Neural progenitor cell (in vitro differentiated cells): ENCODE data around the gene PUDP. TPM values are rescaled to one million over a fixed set of nuclear protein-coding genes. Genes with fewer than 3 reads are reported as not detected.

ENCODE experiments used
- DNase-seq: peaks from one replicate; pipeline ENCODE4 v3.0.0-alpha.2; 2016; ENCODE audit warnings: low spot score
- H2AFZ ChIP-seq: fragments of 200-600 bp; sonication (generic); replicated peaks from 2 replicates; pipeline ENCODE4 v1.6.1; 2016; ENCODE audit warnings: antibody characterized with exemption
- H3F3A ChIP-seq: fragments of 200-600 bp; sonication (generic); 2 replicates; pipeline ENCODE4 v1.6.1; 2016; ENCODE audit warnings: antibody characterized with exemption, low read depth
- H3K27ac ChIP-seq: fragments of 200-600 bp; sonication (generic); 2 replicates; pipeline ENCODE4 v1.5.1; 2016; ENCODE audit warnings: mild to moderate bottlenecking
- H3K27me3 ChIP-seq: fragments of 200-600 bp; sonication (generic); 2 replicates; pipeline ENCODE4 v1.6.1; 2016; ENCODE audit warnings: mild to moderate bottlenecking, moderate library complexity
- H3K36me3 ChIP-seq: fragments of 200-600 bp; sonication (generic); 2 replicates; pipeline ENCODE4 v1.5.1; 2016
- H3K4me1 ChIP-seq: fragments of 200-600 bp; sonication (generic); 2 replicates; pipeline ENCODE4 v1.6.1; 2016; ENCODE audit warnings: mixed run types
- H3K4me2 ChIP-seq: fragments of 200-600 bp; sonication (generic); 2 replicates; pipeline ENCODE4 v1.6.1; 2016
- H3K4me3 ChIP-seq: fragments of 200-600 bp; sonication (generic); 2 replicates; pipeline ENCODE4 v1.5.1; 2016
- H3K79me2 ChIP-seq: fragments of 200-600 bp; sonication (generic); 2 replicates; pipeline ENCODE4 v1.6.1; 2016; ENCODE audit warnings: low read depth
- H3K9ac ChIP-seq: fragments of 200-600 bp; sonication (generic); 2 replicates; pipeline ENCODE4 v1.6.1; 2016
- H3K9me3 ChIP-seq: fragments of 200-600 bp; sonication (generic); 2 replicates; pipeline ENCODE4 v1.5.1; 2016; ENCODE audit warnings: low read depth
- H4K20me1 ChIP-seq: fragments of 200-600 bp; sonication (generic); 2 replicates; pipeline ENCODE4 v1.6.1; 2016; ENCODE audit warnings: low read depth
- H3K27ac Mint-ChIP-seq: 3 replicates; pipeline ENCODE4 v1.8.0; 2021; ENCODE audit warnings: mixed read lengths
- H3K27me3 Mint-ChIP-seq: 2 replicates; pipeline ENCODE4 v1.8.0; 2022; ENCODE audit warnings: low read depth, mild to moderate bottlenecking, inconsistent platforms, moderate library complexity, mixed read lengths; ENCODE audit not compliant: insufficient read depth
- H3K36me3 Mint-ChIP-seq: 3 replicates; pipeline ENCODE4 v1.8.0; 2021; ENCODE audit warnings: mixed read lengths
- H3K4me1 Mint-ChIP-seq: 3 replicates; pipeline ENCODE4 v1.8.0; 2021; ENCODE audit warnings: mixed read lengths
- H3K4me3 Mint-ChIP-seq: 3 replicates; pipeline ENCODE4 v1.8.0; 2021; ENCODE audit warnings: mild to moderate bottlenecking, moderate library complexity, mixed read lengths
- H3K9me3 Mint-ChIP-seq: 3 replicates; pipeline ENCODE4 v1.8.0; 2020; ENCODE audit warnings: mixed read lengths
- EZH2 ChIP-seq: fragments of 200-600 bp; sonication (generic); IDR thresholded peaks from 2 replicates; pipeline ENCODE4 v1.6.1; 2017; ENCODE audit warnings: antibody characterized with exemption, mild to moderate bottlenecking, moderate library complexity
- EZH2phosphoT487 ChIP-seq: fragments of 200-600 bp; sonication (generic); IDR thresholded peaks from 2 replicates; pipeline ENCODE4 v1.6.1; 2017; ENCODE audit warnings: antibody characterized with exemption
- total RNA-seq: library from RNA; depleted of rRNA; stranded (reverse); fragments of >200 nt; gene quantifications from 2 replicates; pipeline ENCODE4 v1.2.3, GENCODE V29; 2015; ENCODE audit warnings: low replicate concordance
- TF ChIP-seq, protein P1 (sequence below): fragments of 200-600 bp; sonication (generic); IDR thresholded peaks from 2 replicates; pipeline ENCODE4 v1.5.1; 2017; ENCODE audit warnings: antibody characterized with exemption, mild to moderate bottlenecking

PUDP gene
- total RNA-seq, 1 donor from 2014 or later = 29.1 TPM

DNA sequence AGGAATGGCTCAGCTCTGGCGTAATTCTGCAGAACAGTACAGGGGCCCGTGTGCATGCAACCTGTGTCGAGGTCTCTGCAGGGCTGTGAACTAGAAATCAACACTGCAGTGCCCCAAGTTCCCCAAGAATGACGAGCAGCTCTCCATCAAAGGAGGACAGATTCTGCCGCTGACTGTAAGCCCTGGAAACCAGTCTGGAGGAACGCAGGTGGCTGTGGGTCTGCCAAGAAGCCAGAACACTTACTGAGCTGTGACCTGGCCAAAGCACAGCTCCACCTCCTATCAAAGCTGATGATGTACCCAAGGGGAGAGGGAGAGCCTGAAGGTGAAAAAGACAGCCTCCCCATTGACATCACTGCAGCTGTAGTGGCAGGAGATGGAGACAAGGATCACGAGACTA lies 80.7 kb downstream of the PUDP start:
- peaks cover 31% of the 10 kb centered on the region for H3K9me3 Mint-ChIP-seq
- no peaks in the 10 kb centered on the region for H3K27me3 ChIP-seq
- no peak overlapping the region for H3K27ac ChIP-seq
- peaks cover 2% of the 10 kb centered on the region for H3K27me3 Mint-ChIP-seq
- H3K9ac ChIP-seq = no peak overlapping the region
- no peak overlapping the region for H3K27ac Mint-ChIP-seq
- no peaks in the 10 kb centered on the region for H3K79me2 ChIP-seq
- H3K9me3 ChIP-seq = no peaks in the 10 kb centered on the region
- no peaks in the 10 kb centered on the region for H3K4me1 ChIP-seq
- no peaks in the 10 kb centered on the region for H3K36me3 ChIP-seq
- peaks cover 62% of the 10 kb centered on the region for H3K36me3 Mint-ChIP-seq
- TF ChIP-seq, protein P1, sequence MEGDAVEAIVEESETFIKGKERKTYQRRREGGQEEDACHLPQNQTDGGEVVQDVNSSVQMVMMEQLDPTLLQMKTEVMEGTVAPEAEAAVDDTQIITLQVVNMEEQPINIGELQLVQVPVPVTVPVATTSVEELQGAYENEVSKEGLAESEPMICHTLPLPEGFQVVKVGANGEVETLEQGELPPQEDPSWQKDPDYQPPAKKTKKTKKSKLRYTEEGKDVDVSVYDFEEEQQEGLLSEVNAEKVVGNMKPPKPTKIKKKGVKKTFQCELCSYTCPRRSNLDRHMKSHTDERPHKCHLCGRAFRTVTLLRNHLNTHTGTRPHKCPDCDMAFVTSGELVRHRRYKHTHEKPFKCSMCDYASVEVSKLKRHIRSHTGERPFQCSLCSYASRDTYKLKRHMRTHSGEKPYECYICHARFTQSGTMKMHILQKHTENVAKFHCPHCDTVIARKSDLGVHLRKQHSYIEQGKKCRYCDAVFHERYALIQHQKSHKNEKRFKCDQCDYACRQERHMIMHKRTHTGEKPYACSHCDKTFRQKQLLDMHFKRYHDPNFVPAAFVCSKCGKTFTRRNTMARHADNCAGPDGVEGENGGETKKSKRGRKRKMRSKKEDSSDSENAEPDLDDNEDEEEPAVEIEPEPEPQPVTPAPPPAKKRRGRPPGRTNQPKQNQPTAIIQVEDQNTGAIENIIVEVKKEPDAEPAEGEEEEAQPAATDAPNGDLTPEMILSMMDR = no peak
- TF ChIP-seq EZH2 (no peak), EZH2phosphoT487 (no peak)
- no peak overlapping the region for H3K4me2 ChIP-seq
- no peaks in the 10 kb centered on the region for H3K4me1 Mint-ChIP-seq
- DNase-seq = no peak
- H4K20me1 ChIP-seq = no peaks in the 10 kb centered on the region
- H2AFZ ChIP-seq = no peak overlapping the region
- H3K4me3 Mint-ChIP-seq = no peak overlapping the region
- no peak overlapping the region for H3K4me3 ChIP-seq
- H3F3A ChIP-seq = no peaks in the 10 kb centered on the region

- no peak overlapping the region for H3K27ac ChIP-seq
- H3K9me3 ChIP-seq = no peaks in the 10 kb centered on the region
- H3K4me2 ChIP-seq = no peak overlapping the region
- H3K79me2 ChIP-seq = no peaks in the 10 kb centered on the region
- TF ChIP-seq EZH2 (no peak), EZH2phosphoT487 (no peak)
- TF ChIP-seq, protein P1 = no peak
- no peaks in the 10 kb centered on the region for H3K27me3 ChIP-seq
- no peak overlapping the region for H3K4me3 ChIP-seq
- no peak overlapping the region for H2AFZ ChIP-seq
- H3K4me1 ChIP-seq = no peaks in the 10 kb centered on the region
- Mint-ChIP-seq H3K27ac (no peak overlapping the region), H3K27me3 (no peaks in the 10 kb centered on the region), H3K9me3 (peaks cover 36% of the 10 kb centered on the region), H3K36me3 (peaks cover 65% of the 10 kb centered on the region), H3K4me3 (no peak overlapping the region), H3K4me1 (no peaks in the 10 kb centered on the region)
- H3K9ac ChIP-seq = no peak overlapping the region
- DNase-seq = no peak
- no peaks in the 10 kb centered on the region for H4K20me1 ChIP-seq
- no peaks in the 10 kb centered on the region for H3K36me3 ChIP-seq
- H3F3A ChIP-seq = no peaks in the 10 kb centered on the region
Observed at GRCh38 chrX:7065473-7065872, 82.5 kb downstream of the PUDP start.

DNA sequence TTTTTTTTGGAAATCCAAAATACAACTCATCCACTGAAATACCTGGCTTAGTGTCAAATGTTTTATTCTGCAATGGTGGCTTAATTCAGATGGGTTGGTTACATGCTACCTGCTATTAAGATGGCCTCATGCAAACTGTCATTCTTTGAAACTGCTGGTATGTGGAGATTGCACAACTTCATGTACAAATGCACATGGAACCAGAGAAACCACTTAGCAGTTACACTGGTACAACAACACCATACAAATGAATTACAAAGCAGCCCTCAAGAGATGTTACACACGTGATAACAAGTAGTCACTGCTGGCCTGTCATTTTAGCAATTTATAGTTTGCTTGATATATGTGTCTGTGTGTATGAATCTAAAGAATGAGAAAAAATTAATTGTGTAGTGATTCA lies 85.0 kb downstream of the PUDP start:
- peaks cover 57% of the 10 kb centered on the region for H3K36me3 Mint-ChIP-seq
- H3K9me3 ChIP-seq = no peaks in the 10 kb centered on the region
- H4K20me1 ChIP-seq = no peaks in the 10 kb centered on the region
- H3K79me2 ChIP-seq = no peaks in the 10 kb centered on the region
- peaks cover 27% of the 10 kb centered on the region for H3K9me3 Mint-ChIP-seq
- H3K27ac Mint-ChIP-seq = no peak overlapping the region
- H3K4me3 Mint-ChIP-seq = no peak overlapping the region
- H3K4me3 ChIP-seq = no peak overlapping the region
- H3K9ac ChIP-seq = no peak overlapping the region
- H2AFZ ChIP-seq = no peak overlapping the region
- DNase-seq = no peak
- no peaks in the 10 kb centered on the region for H3K36me3 ChIP-seq
- no peaks in the 10 kb centered on the region for H3F3A ChIP-seq
- TF ChIP-seq EZH2 (no peak), EZH2phosphoT487 (no peak)
- TF ChIP-seq, protein P1 = no peak
- no peak overlapping the region for H3K27ac ChIP-seq
- no peak overlapping the region for H3K4me2 ChIP-seq
- H3K4me1 ChIP-seq = no peaks in the 10 kb centered on the region
- H3K27me3 Mint-ChIP-seq = peaks cover 2% of the 10 kb centered on the region
- H3K27me3 ChIP-seq = no peaks in the 10 kb centered on the region
- H3K4me1 Mint-ChIP-seq = peaks cover 2% of the 10 kb centered on the region

- Histone ChIP-seq H3F3A (no peaks in the 10 kb centered on the region), H2AFZ (no peak overlapping the region), H3K9me3 (no peaks in the 10 kb centered on the region), H3K4me3 (no peak overlapping the region), H3K27ac (no peak overlapping the region), H3K4me2 (no peak overlapping the region), H3K36me3 (no peaks in the 10 kb centered on the region), H3K9ac (no peak overlapping the region), H3K79me2 (no peaks in the 10 kb centered on the region), H3K27me3 (no peaks in the 10 kb centered on the region), H4K20me1 (no peaks in the 10 kb centered on the region), H3K4me1 (no peaks in the 10 kb centered on the region)
- Mint-ChIP-seq H3K4me3 (peak overlapping the region; percentile 39), H3K4me1 (peaks cover 5% of the 10 kb centered on the region), H3K9me3 (peaks cover 26% of the 10 kb centered on the region), H3K27me3 (peaks cover 4% of the 10 kb centered on the region), H3K27ac (no peak overlapping the region), H3K36me3 (peaks cover 56% of the 10 kb centered on the region)
- no peak for DNase-seq
- TF ChIP-seq EZH2 (no peak), EZH2phosphoT487 (no peak)
- TF ChIP-seq, protein P1 = no peak
Observed at GRCh38 chrX:7062276-7062675, 85.7 kb downstream of the PUDP start.
